ENCODE results near the gene NIBAN1. TPM values are rescaled to one million over a fixed set of nuclear protein-coding genes. Genes with fewer than 3 reads are reported as not detected.
"Not testable (repeated sequence)": the region's sequence is repeated elsewhere in the genome, so short reads cannot be mapped to it uniquely, and the experiment has no call there.

The NIBAN1 gene, protein sequence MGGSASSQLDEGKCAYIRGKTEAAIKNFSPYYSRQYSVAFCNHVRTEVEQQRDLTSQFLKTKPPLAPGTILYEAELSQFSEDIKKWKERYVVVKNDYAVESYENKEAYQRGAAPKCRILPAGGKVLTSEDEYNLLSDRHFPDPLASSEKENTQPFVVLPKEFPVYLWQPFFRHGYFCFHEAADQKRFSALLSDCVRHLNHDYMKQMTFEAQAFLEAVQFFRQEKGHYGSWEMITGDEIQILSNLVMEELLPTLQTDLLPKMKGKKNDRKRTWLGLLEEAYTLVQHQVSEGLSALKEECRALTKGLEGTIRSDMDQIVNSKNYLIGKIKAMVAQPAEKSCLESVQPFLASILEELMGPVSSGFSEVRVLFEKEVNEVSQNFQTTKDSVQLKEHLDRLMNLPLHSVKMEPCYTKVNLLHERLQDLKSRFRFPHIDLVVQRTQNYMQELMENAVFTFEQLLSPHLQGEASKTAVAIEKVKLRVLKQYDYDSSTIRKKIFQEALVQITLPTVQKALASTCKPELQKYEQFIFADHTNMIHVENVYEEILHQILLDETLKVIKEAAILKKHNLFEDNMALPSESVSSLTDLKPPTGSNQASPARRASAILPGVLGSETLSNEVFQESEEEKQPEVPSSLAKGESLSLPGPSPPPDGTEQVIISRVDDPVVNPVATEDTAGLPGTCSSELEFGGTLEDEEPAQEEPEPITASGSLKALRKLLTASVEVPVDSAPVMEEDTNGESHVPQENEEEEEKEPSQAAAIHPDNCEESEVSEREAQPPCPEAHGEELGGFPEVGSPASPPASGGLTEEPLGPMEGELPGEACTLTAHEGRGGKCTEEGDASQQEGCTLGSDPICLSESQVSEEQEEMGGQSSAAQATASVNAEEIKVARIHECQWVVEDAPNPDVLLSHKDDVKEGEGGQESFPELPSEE
- total RNA-seq (2014; rRNA removed; shearing (Covaris generic)): 0.46 and 0.59 TPM in 2 replicates

DNA sequence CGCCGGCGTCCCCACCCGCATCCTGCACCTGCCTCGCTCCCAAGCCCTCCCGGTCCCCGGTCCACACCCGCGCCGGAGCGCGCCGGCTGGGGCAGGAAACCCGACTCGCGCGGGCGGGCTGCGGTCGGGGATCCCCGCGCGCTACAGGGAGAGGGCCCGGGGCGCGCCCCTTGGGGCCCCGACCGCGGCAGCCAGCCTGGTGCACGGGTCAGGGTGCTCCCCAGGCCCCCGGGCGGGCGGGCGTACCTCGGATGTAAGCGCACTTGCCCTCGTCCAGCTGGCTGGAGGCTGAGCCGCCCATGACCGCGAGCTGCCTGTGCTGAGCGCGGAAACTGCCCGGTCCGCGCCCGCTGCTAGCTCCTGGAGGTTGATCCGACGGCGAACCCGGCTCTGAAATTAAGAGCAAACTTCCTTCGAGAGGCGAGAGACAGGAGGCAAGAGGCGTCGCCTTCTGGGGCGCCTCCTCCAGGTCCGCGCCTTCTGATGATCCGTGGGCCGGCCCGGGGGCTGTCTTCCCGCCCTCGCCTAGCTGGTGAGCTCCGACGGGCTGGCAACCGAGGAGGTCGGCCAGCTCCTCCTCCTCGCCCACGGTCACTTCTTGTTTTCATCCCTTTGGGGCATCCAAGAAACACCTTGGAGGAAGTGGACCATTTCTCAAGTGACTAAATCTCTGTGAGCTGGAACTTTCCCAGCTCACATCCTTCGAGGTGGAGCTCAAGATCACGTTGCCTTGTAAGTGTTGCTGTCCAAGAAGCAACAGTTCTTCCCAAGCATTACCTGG lies at the start of gene NIBAN1:
TSS of gene NIBAN1 (minus strand) at position 453 of the 781 bp plus-strand sequence. CDS start at position 301, 152 bp downstream.
- H3K27me3 ChIP-seq: peaks cover 13% of the 10 kb centered on the region
- no peak within 1 kb of the TSS for H3K27ac ChIP-seq
- H3K36me3 ChIP-seq: no peaks in the 10 kb centered on the region
- peak; percentile 12 to 17 for DNase-seq
- H3K4me1 ChIP-seq: peaks cover 2% of the 10 kb centered on the region; the same call in 1 of the 2 replicates
- peak within 1 kb of the TSS; percentile 55 for H3K4me3 ChIP-seq
- no peaks in the 10 kb centered on the region for H3K9me3 ChIP-seq (replicated peaks)

DNA sequence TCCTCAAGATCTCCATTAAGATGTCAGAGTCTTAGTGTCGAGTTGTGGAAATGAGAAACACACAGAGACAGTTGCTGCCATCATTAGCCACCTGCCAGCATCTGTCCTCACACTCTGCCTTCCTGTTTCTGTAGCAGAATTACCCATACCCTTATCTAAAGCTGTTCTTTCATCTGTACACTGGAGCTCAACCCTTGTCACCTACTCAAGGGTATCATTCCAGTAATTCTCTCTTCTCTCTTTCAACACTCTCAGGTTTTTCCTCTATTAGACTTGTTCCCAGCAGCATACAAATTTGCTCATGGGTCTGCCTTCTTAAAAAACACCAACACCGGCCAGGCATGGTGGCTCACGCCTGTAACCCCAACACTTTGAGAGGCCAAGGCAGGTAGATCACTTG lies 43.7 kb upstream of the NIBAN1 start:
- H3K9me3 ChIP-seq (replicated peaks): no peaks in the 10 kb centered on the region
- no peak for DNase-seq

DNA sequence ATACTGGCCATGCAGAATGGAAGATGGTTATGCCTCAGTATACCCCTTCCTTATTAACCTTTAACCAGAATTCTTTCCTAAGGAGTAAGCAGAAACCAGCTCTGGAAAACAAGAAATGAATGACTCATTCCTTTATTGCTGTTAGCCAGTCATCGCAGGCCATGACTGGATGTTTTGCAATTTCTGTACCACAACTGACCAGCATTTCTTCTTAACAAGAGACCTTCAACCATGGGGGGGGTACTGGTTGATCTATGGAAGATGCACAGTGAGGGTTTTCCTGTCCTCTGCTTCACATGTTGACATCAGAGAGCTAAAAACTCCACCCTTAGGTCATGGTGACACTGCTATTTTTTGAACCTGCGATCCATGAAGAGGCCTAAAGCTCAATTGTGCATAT lies 43.0 kb upstream of the NIBAN1 start:
- Histone ChIP-seq H3K4me3 (no peak overlapping the region), H3K27ac (no peak overlapping the region), H3K27me3 (no peaks in the 10 kb centered on the region), H3K4me1 (no peaks in the 10 kb centered on the region), H3K9me3 (replicated peaks) (no peaks in the 10 kb centered on the region), H3K36me3 (no peaks in the 10 kb centered on the region)
- DNase-seq: no peak

More for the DNA sequence above, 43.7 kb upstream of the NIBAN1 start:
- no peak overlapping the region for H3K27ac ChIP-seq
- H3K4me3 ChIP-seq: no peak overlapping the region
- no peaks in the 10 kb centered on the region for H3K27me3 ChIP-seq
- H3K4me1 ChIP-seq: no peaks in the 10 kb centered on the region
- no peaks in the 10 kb centered on the region for H3K36me3 ChIP-seq

DNA sequence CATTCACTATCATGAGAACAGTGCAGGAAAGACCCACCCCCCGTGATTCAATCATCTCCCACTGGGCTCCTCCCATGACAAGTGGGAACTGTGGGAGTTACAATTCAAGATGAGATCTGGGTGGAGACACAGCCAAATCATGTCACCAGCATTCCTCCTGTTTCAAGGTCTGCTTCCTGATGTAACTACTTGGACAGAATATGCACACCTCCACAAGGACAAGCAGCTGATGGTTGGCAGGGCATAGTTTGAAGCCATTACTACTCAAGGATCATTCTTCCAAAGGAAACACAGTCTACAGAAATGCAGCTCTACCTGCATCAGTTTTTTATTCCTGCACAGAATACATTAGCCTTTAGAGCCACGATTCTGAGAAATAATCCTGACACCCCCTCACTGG lies 42.6 kb upstream of the NIBAN1 start:
- DNase-seq: no peak
- H3K36me3 ChIP-seq: no peaks in the 10 kb centered on the region
- no peaks in the 10 kb centered on the region for H3K4me1 ChIP-seq
- no peak overlapping the region for H3K4me3 ChIP-seq
- no peaks in the 10 kb centered on the region for H3K27me3 ChIP-seq
- no peak overlapping the region for H3K27ac ChIP-seq
- no peaks in the 10 kb centered on the region for H3K9me3 ChIP-seq (replicated peaks)

DNA sequence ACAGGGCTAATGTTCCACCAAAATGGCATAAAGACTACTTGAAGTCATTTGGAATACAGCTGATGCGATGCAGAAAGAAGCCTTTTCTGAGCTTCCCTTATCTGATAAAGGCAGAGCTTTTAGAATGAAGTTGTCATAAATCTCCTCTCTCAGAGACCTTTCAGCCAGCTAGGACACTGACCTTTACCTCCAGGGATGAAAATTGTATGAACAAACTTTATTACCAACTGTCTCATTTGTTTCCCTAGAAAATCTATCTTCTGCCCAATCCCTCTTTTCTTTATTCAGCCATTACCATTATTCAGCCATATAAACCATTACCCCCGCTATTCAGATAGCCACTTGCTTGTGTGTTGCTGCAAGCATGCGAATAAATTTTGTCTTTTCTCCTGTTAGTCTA lies 41.3 kb upstream of the NIBAN1 start:
- Histone ChIP-seq H3K36me3 (no peaks in the 10 kb centered on the region), H3K4me3 (no peak overlapping the region), H3K4me1 (no peaks in the 10 kb centered on the region), H3K27ac (no peak overlapping the region), H3K9me3 (replicated peaks) (no peaks in the 10 kb centered on the region), H3K27me3 (no peaks in the 10 kb centered on the region)
- no peak for DNase-seq

DNA sequence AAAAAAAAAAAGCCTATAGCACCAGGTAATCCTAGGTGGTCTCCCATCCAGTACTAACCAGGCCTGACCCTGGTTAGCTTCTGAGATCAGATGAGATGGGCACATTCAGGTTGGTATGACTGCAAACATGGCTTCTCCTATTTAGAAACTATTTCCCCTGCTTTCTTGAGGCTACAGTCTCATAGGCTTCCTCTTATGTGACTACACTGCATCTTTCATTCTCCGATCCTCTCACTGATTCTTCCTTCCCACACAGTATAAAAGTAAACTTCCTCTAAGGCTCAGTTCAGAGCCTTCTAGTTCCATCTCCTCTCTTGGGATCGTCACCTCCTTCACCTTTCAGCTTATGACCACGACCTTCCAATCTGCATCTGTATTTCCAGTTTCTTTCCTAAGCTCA lies 40.6 kb upstream of the NIBAN1 start:
- H3K4me3 ChIP-seq: no peak overlapping the region
- H3K9me3 ChIP-seq (replicated peaks): no peaks in the 10 kb centered on the region
- no peaks in the 10 kb centered on the region for H3K4me1 ChIP-seq
- H3K27me3 ChIP-seq: no peaks in the 10 kb centered on the region
- no peak for DNase-seq
- no peaks in the 10 kb centered on the region for H3K36me3 ChIP-seq
- no peak overlapping the region for H3K27ac ChIP-seq

DNA sequence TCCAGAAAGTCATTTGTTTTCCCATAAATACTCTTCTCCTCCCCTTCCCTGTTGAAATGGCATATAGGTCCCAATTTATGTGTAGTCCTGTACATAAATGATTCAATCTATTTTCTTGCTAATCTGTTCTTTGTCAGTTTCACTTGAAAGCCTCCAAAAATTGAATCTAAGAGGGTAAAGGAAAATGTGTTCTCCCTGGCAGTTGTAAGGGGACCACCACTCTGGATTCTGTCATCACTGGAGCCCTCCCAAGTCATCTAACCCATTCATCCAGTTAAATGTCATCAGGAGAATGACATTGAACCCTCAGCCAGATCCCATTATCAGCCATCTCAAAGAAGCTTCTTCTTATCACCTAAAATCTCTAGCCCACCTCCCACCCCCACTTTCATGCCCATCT lies 36.1 kb upstream of the NIBAN1 start:
- DNase-seq: no peak
- H3K27me3 ChIP-seq: no peaks in the 10 kb centered on the region
- H3K4me3 ChIP-seq: no peak overlapping the region
- peaks cover 7% of the 10 kb centered on the region; the same call in 1 of the 2 replicates for H3K4me1 ChIP-seq
- no peaks in the 10 kb centered on the region for H3K36me3 ChIP-seq
- H3K27ac ChIP-seq: no peak overlapping the region
- no peaks in the 10 kb centered on the region for H3K9me3 ChIP-seq (replicated peaks)

DNA sequence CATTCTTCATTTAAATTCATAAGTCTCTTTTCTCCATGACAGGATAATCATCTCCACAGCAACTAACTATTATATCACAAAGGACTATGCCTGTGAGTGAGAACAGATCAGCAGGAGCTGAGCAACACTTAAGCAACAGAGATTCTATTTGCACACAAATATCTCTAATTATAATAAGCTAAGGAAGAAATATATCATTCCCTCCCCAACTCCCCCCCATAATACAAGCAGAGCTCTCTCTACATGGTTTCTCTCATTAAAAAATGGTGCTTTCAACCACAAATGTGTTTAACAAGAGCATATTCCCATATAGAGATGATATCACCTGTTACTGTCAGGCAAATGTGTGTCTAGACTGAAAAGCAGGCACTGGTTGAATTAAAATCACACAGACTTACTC lies 34.5 kb upstream of the NIBAN1 start:
- Histone ChIP-seq H3K36me3 (no peaks in the 10 kb centered on the region), H3K4me3 (no peak overlapping the region), H3K27ac (peak overlapping the region; percentile 40), H3K9me3 (replicated peaks) (no peaks in the 10 kb centered on the region), H3K4me1 (peaks cover 7% of the 10 kb centered on the region; the same call in 1 of the 2 replicates), H3K27me3 (no peaks in the 10 kb centered on the region)
- peak; percentile 2 to 48 for DNase-seq

DNA sequence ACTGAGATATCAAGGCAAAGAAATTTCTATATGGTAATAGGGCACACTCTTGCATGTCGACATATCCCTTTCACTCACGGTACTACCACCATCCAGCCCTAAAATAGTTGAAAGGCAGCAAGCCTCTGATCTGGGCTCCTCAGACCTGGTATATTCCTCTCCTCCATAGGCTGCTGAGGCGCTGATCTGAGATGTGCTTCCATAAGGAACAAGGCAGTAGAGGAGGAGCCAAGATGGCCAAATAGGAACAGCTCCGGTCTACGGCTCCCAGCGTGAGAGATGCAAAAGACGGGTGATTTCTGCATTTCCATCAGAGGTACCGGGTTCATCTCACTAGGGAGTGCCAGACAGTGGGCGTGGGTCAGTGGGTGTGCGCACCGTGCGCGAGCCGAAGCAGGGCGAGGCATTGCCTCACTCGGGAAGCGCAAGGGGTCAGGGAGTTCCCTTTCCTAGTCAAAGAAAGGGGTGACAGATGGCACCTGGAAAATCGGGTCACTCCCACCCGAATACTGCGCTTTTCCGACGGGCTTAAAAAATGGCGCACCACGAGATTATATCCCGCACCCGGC lies 27.1 kb upstream of the NIBAN1 start:
- not testable (repeated sequence) for H3K4me1 ChIP-seq; DNase-seq; H3K36me3 ChIP-seq; H3K9me3 ChIP-seq (replicated peaks); H3K27ac ChIP-seq; H3K4me3 ChIP-seq; H3K27me3 ChIP-seq

DNA sequence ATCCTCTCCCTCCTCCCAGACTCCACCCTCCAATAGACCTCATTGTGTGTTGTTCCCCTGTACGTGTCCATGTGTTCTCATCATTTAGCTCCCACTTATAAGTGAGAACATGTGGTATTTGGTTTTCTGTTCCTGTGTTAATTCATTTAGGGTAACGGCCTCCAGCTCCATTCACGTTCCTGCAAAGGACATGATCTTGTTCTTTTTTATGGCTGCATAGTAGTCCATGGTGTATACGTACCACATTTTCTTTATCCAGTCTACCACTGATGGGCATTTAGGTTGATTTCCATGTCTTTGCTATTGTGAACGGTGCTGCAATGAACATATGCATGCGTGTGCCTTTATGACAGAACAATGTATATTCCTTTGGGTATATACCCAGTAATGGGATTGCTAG lies 25.7 kb upstream of the NIBAN1 start:
- H3K27me3 ChIP-seq; H3K4me3 ChIP-seq; H3K27ac ChIP-seq; H3K9me3 ChIP-seq (replicated peaks); H3K36me3 ChIP-seq; DNase-seq; H3K4me1 ChIP-seq: not testable (repeated sequence)

DNA sequence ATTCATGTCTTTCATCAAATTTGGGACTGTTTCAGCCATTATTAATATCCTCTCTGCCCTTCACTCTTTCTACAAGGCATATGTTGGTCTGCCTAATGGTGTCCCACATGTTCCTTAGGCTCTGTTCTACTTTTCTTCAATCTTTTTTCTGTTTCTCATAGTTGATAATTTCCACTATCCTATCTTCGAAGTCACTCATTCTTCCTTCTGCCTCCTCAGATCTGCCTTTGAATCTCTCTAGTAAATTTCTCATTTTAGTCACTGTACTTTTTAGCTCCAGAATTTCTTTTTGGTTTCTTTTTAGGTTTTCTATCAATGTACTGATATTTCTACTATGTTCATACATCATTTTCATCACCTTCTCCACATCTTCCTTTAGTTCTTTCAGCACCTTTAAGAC lies 20.0 kb upstream of the NIBAN1 start:
- Histone ChIP-seq H3K27me3 (no peaks in the 10 kb centered on the region), H3K4me3 (no peak overlapping the region), H3K9me3 (replicated peaks) (no peaks in the 10 kb centered on the region), H3K36me3 (no peaks in the 10 kb centered on the region), H3K4me1 (no peaks in the 10 kb centered on the region), H3K27ac (no peak overlapping the region)
- no peak for DNase-seq

DNA sequence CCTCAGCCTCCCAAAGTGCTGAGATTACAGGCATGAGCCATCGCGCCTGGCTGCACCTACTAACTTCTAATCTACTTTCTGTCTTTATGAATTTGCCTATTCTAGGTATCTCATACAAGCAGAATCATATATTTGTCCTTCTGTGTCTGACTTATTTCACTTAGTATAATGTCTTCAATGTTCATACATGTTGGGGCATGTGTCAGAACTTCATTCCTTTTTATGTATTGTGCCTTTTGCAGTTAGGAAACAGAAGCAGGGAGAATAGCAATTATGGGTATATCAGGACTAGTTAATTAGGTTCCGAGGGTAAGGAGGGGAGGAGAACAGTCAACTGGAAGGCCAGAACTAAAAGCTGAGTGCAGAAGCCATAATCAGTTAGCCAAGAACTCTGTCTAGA lies 18.0 kb upstream of the NIBAN1 start:
- no peaks in the 10 kb centered on the region for H3K36me3 ChIP-seq
- DNase-seq: no peak
- no peaks in the 10 kb centered on the region for H3K27me3 ChIP-seq
- no peaks in the 10 kb centered on the region for H3K9me3 ChIP-seq (replicated peaks)
- no peak overlapping the region for H3K4me3 ChIP-seq
- H3K4me1 ChIP-seq: no peaks in the 10 kb centered on the region
- no peak overlapping the region for H3K27ac ChIP-seq

DNA sequence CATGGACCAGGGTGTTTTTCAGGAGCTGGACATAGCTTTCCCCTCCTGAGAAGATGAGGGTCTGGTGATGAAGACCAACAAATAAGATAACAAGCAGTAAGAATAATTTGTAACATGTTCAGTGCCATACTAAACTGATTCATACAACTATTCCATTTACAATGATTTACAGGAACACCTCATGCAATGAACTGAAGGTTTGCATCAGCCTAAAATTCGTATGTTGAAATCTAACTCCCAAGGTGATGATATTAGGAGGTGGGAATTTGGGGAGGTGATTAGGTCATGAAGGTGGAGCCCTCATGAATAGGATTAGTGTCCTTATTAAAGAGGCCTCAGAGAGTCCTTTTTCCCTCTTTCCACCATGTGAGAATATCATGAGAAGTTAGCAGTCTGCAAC lies 15.9 kb upstream of the NIBAN1 start:
- Histone ChIP-seq H3K4me3 (no peak overlapping the region), H3K27ac (no peak overlapping the region), H3K36me3 (no peaks in the 10 kb centered on the region), H3K4me1 (no peaks in the 10 kb centered on the region), H3K27me3 (no peaks in the 10 kb centered on the region), H3K9me3 (replicated peaks) (no peaks in the 10 kb centered on the region)
- DNase-seq: no peak

DNA sequence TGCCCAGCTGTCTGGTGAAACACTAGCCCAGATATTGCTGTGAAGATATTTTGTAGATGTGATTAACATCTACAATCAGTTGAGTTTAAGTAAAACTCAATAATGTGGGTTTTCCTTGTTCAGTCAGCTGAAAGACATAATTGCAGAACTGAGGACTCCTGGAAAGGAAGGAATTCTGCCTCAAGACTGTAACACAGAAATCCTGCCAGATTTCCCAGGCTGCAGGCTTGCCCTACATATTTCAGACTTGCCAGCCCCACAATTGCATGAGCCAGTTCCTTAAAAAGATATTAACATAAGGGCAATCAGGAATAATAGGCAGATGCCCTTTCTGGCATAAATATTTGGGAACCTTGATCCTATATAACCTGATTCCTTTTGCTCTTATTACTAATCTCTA lies 14.2 kb upstream of the NIBAN1 start:
- Histone ChIP-seq H3K9me3 (replicated peaks) (no peaks in the 10 kb centered on the region), H3K4me1 (no peaks in the 10 kb centered on the region), H3K27me3 (no peaks in the 10 kb centered on the region), H3K27ac (no peak overlapping the region), H3K36me3 (no peaks in the 10 kb centered on the region), H3K4me3 (no peak overlapping the region)
- no peak for DNase-seq

All from SJCRH30 (cell line).